KMS-11 (cell line): ENCODE results near the gene HAUS3.

ENCODE experiments used
- H2AFZ ChIP-seq: fragments of 200-600 bp; sonication (generic); 2 replicates; pipeline ENCODE4 v1.6.1; 2016; ENCODE audit warnings: antibody characterized with exemption, mixed run types, low read depth
- H3K27ac ChIP-seq: fragments of 200-600 bp; sonication (generic); 2 replicates; pipeline ENCODE4 v1.6.1; 2016; ENCODE audit warnings: mild to moderate bottlenecking, mixed run types
- H3K27me3 ChIP-seq: fragments of 200-600 bp; sonication (generic); 2 replicates; pipeline ENCODE4 v1.6.1; 2017; ENCODE audit warnings: mild to moderate bottlenecking, low read depth, mixed run types, moderate library complexity; ENCODE audit not compliant: insufficient read depth
- H3K36me3 ChIP-seq: fragments of 200-600 bp; sonication (generic); 2 replicates; pipeline ENCODE4 v1.6.1; 2017; ENCODE audit warnings: mild to moderate bottlenecking, mixed run types; ENCODE audit not compliant: insufficient read depth
- H3K4me1 ChIP-seq: fragments of 200-600 bp; sonication (generic); 2 replicates; pipeline ENCODE4 v1.6.1; 2016; ENCODE audit warnings: mild to moderate bottlenecking, low read depth, mixed run types; ENCODE audit not compliant: poor library complexity, severe bottlenecking
- H3K4me2 ChIP-seq: fragments of 200-600 bp; sonication (generic); 2 replicates; pipeline ENCODE4 v1.7.0; 2016; ENCODE audit warnings: mild to moderate bottlenecking, mixed run types
- H3K4me3 ChIP-seq: fragments of 200-600 bp; sonication (generic); IDR thresholded peaks from 2 replicates; pipeline ENCODE4 v1.6.1; 2017; ENCODE audit warnings: low read depth, low read length, mixed read lengths; ENCODE audit not compliant: insufficient read depth
- H3K79me2 ChIP-seq: fragments of 200-600 bp; sonication (generic); 2 replicates; pipeline ENCODE4 v1.6.1; 2016; ENCODE audit warnings: low read depth, mixed run types; ENCODE audit not compliant: insufficient read depth
- H3K9ac ChIP-seq: fragments of 200-600 bp; sonication (generic); 2 replicates; pipeline ENCODE4 v1.6.1; 2016; ENCODE audit warnings: mild to moderate bottlenecking, mixed run types
- H4K20me1 ChIP-seq: fragments of 200-600 bp; sonication (generic); 2 replicates; pipeline ENCODE4 v1.6.1; 2016; ENCODE audit warnings: mild to moderate bottlenecking, mixed run types; ENCODE audit not compliant: insufficient read depth
- TF ChIP-seq, protein P1 (sequence below): fragments of 200-600 bp; sonication (generic); conservative IDR thresholded peaks from 2 replicates; pipeline ENCODE4 v1.6.1; 2017; ENCODE audit warnings: low read depth, mild to moderate bottlenecking, antibody characterized with exemption, low read length, moderate library complexity, mixed read lengths

Gene HAUS3

DNA sequence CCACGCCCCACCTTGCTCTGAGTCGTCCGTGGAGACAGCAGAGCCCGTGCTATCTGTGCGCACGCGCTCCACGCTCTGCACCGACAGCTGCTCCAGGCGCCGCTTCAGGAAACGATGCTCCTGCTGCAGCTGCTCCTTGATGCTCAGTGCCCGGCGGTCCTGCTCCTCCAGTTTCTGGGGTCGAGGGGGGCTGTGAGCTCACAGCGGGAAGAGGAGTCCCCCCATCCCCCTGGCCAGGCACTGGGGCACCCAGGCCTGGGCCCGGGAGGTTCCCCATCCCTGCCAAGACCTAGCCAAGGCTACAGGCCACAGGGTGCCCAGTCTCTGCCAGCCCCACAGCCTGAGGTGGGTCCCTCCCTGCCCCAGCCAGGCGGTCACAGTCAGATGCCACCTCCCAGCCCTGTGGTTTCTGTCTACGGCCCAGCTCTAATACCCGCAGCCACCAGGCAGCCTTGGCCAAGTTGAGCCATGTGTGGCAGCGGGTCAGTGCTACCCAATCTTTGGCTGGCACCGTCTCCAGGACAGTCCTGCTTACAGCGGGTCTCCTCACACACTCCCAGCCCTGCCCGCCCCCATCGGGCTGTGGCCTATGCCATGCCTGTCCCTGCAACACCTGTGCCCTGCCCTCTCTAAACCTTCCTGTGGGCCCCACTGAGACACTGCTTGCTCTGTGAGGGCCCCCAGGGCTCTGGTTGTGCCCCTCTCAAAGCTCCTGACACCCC, 9.3 kb upstream of the HAUS3 start:
- Histone ChIP-seq H3K4me1 (no peaks in the 10 kb centered on the region), H3K27ac (no peak overlapping the region), H3K9ac (no peak overlapping the region), H3K79me2 (no peaks in the 10 kb centered on the region), H4K20me1 (no peaks in the 10 kb centered on the region), H3K4me3 (no peak overlapping the region), H2AFZ (no peak overlapping the region), H3K27me3 (no peaks in the 10 kb centered on the region), H3K36me3 (no peaks in the 10 kb centered on the region), H3K4me2 (no peak overlapping the region)
- TF ChIP-seq, protein P1, sequence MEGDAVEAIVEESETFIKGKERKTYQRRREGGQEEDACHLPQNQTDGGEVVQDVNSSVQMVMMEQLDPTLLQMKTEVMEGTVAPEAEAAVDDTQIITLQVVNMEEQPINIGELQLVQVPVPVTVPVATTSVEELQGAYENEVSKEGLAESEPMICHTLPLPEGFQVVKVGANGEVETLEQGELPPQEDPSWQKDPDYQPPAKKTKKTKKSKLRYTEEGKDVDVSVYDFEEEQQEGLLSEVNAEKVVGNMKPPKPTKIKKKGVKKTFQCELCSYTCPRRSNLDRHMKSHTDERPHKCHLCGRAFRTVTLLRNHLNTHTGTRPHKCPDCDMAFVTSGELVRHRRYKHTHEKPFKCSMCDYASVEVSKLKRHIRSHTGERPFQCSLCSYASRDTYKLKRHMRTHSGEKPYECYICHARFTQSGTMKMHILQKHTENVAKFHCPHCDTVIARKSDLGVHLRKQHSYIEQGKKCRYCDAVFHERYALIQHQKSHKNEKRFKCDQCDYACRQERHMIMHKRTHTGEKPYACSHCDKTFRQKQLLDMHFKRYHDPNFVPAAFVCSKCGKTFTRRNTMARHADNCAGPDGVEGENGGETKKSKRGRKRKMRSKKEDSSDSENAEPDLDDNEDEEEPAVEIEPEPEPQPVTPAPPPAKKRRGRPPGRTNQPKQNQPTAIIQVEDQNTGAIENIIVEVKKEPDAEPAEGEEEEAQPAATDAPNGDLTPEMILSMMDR: no peak

DNA sequence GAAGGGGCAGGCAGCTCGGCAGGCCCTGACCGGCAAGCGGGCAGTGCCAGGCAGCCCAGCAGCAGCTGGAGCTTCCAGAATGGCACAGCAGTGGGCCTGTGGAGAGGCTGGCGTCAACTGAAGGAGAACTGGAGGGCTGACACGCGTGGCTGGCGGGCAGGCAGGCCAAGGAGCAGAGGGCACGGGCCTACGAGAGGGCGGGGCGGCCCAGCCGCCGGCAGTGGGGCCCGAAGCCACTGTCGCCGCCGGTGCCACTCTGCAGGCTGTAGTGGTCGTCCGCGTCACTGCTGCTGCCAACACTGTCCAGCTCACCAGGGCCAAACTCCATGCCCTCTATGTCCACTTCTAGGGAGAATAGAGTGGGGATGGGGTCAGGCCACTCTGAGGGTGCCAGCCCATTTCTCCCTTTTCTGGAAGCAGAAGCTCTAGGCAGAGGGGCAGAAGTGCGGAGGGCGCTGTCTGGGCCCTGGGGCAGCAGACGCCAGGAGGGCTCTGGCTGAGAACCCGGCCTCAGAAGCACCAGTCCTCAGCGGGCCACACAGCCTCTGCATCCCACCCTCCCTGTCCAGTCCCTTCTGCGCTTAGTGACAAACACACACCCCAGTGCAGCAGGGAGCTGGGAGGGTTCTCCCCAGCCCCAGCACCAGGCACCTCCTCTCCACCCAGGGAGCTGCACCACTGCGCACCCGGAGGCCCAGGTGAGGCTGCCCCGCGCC, 8.6 kb upstream of the HAUS3 start:
- H2AFZ ChIP-seq: no peak overlapping the region
- H3K4me1 ChIP-seq: no peaks in the 10 kb centered on the region
- H3K79me2 ChIP-seq: no peaks in the 10 kb centered on the region
- no peaks in the 10 kb centered on the region for H4K20me1 ChIP-seq
- H3K4me2 ChIP-seq: no peak overlapping the region
- TF ChIP-seq, protein P1: no peak
- H3K9ac ChIP-seq: no peak overlapping the region
- no peak overlapping the region for H3K4me3 ChIP-seq
- no peak overlapping the region for H3K27ac ChIP-seq
- no peaks in the 10 kb centered on the region for H3K36me3 ChIP-seq
- H3K27me3 ChIP-seq: no peaks in the 10 kb centered on the region

DNA sequence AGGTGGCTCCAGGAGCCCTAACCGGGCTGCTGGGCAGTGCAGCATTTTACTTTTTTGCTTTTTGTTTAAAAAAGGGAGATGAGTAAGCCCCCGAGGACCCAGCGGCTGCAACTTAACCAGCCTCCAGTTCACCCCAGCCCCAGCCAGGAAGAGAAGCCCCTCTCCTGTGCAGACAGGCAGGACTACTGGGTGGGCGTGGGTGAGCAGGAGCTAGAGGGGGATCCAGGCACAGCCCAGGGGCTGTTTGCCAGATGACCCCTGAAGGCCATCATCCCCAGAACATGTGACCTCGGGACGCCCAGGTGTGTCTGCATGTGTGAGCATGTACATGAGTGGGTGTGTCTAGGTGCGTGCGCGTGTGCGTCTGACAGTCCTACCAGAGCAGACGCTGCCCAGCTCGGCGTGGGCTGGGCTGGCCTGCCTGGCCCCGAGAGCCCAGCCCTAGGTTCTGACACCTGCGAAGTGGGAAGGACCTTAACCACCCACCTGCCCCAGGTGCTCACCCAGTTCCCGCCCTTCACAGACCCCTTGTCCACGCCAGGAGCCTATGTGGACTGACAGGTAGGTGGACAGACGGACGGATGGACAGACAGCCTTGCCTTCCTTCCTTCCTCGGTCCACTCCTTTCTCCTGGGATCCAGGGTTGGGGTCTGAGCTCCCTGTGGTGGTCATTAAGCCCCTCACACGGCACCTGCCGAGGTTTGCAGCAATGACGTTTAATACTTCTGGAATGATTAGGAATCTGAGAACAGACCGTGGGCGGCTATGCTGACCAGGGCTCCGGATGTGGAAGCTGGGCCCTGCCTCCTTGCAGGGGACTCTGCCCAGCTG, 7.8 kb upstream of the HAUS3 start:
- H3K9ac ChIP-seq: no peak overlapping the region
- no peaks in the 10 kb centered on the region for H3K36me3 ChIP-seq
- H3K27ac ChIP-seq: no peak overlapping the region
- no peaks in the 10 kb centered on the region for H4K20me1 ChIP-seq
- TF ChIP-seq, protein P1: no peak
- H3K4me3 ChIP-seq: no peak overlapping the region
- no peak overlapping the region for H3K4me2 ChIP-seq
- H3K27me3 ChIP-seq: no peaks in the 10 kb centered on the region
- H2AFZ ChIP-seq: no peak overlapping the region
- H3K4me1 ChIP-seq: no peaks in the 10 kb centered on the region
- no peaks in the 10 kb centered on the region for H3K79me2 ChIP-seq

DNA sequence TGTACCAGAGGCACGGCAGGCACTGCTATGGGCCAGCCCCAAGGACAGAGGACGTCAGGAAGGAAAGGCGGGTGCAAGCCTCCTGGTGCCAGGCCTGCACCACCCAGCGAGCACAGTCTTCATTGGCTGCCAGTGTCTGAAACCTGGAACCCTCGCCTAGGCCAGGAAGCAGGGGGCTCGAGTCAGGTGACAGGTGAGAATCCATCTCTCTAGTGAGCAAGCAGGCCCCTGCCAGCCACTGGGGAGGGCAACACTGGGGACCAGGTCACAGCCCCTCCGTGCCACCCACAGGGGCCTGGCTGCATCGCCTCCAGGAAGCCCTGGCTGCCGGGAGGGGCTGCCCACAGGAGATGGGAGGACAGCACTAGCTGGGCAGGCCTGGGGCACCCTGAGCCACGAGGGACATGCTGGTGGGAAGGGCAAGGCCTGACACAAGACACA, 6.9 kb upstream of the HAUS3 start:
- H3K36me3 ChIP-seq: no peaks in the 10 kb centered on the region
- no peaks in the 10 kb centered on the region for H4K20me1 ChIP-seq
- H3K4me3 ChIP-seq: no peak overlapping the region
- H3K4me2 ChIP-seq: no peak overlapping the region
- H2AFZ ChIP-seq: no peak overlapping the region
- no peaks in the 10 kb centered on the region for H3K27me3 ChIP-seq
- no peak overlapping the region for H3K9ac ChIP-seq
- H3K4me1 ChIP-seq: peaks cover 8% of the 10 kb centered on the region
- H3K27ac ChIP-seq: no peak overlapping the region
- H3K79me2 ChIP-seq: no peaks in the 10 kb centered on the region
- TF ChIP-seq, protein P1: no peak
